Ascending aorta (tissue), 2 donors: Measurements from ENCODE around the gene ARHGAP18. TPM values are rescaled to one million over a fixed set of nuclear protein-coding genes. Genes with fewer than 3 reads are reported as not detected.

ENCODE experiments used
- DNase-seq, 2 donors: peaks; one replicate each; pipeline ENCODE4 v3.0.0-alpha.2; 2019; ENCODE audit warnings: low spot score in 2 of 2
- H3K27ac ChIP-seq, 2 donors: fragments of 200-600 bp; sonication (generic); one replicate each; pipeline ENCODE4 v1.5.1; 2016 to 2017; ENCODE audit warnings: mild to moderate bottlenecking in 1 of 2
- H3K27me3 ChIP-seq: fragments of 200-600 bp; sonication (generic); one replicate; pipeline ENCODE4 v1.5.1; 2017
- H3K36me3 ChIP-seq, 2 donors: fragments of 200-600 bp; sonication (generic); one replicate each; pipeline ENCODE4 v1.5.1; 2016
- H3K4me1 ChIP-seq, 2 donors: fragments of 200-600 bp; sonication (generic); one replicate each; pipeline ENCODE4 v1.5.1; 2016 to 2017; ENCODE audit warnings: mild to moderate bottlenecking in 1 of 2
- H3K4me3 ChIP-seq, 2 donors: fragments of 200-600 bp; sonication (generic); one replicate each; pipeline ENCODE4 v1.5.1; 2016 to 2017; ENCODE audit warnings: mild to moderate bottlenecking in 1 of 2
- H3K9me3 ChIP-seq, 2 donors: fragments of 200-600 bp; sonication (generic); one replicate each; pipeline ENCODE4 v1.5.1; 2016
- CTCF ChIP-seq, 3 experiments: fragments of 200-600 bp in 2 of 3; fragments of 450-650 bp in 1 of 3; sonication (generic) in 2 of 3; IDR thresholded peaks; one replicate each; pipeline ENCODE4 v1.5.1; 2016 to 2019; ENCODE audit warnings: antibody characterized with exemption in 3 of 3, mild to moderate bottlenecking in 1 of 3, moderate library complexity in 1 of 3
- intact Hi-C: fragments of 100-400 bp; cut with DNase I; formaldehyde crosslinking; loops from one replicate; pipeline ENCODE4 v1.15.1; 2023
- total RNA-seq: library from RNA; depleted of rRNA; stranded (reverse); fragments of >200 nt; gene quantifications from one replicate; pipeline ENCODE4 v1.1.0, GENCODE V29; 2016

The ARHGAP18 gene
- total RNA-seq, 1 donor from 2014 or later = 10.7 TPM

- intact Hi-C loops = loop anchor here (5.0 kb wide), 1 partner anchor 63 kb away; no protein-coding TSS in a partner anchor
- TF ChIP-seq CTCF (IDR thresholded peaks at IDR 0.05) = no peak
- H3K9me3 ChIP-seq = no peaks in the 10 kb centered on the region
- DNase-seq = no peak
- H3K4me3 ChIP-seq = no peak overlapping the region
- H3K27me3 ChIP-seq = no peaks in the 10 kb centered on the region
- peaks cover 0 to 9% of the 10 kb centered on the region in 2 donors for H3K4me1 ChIP-seq
- H3K27ac ChIP-seq = no peak overlapping the region
- H3K36me3 ChIP-seq = no peaks in the 10 kb centered on the region
These were observed 34.9 kb upstream of the ARHGAP18 start for GRCh38 chr6:129744880-129745237.

- no peak overlapping the region for H3K27ac ChIP-seq
These were observed 34.4 kb upstream of the ARHGAP18 start for GRCh38 chr6:129744201-129744879.

GRCh38 chr6:129740013-129740412 is 30.0 kb upstream of the ARHGAP18 start:
- no peak for DNase-seq
- intact Hi-C loops = no loop called here
- no peak for TF ChIP-seq CTCF (IDR thresholded peaks at IDR 0.05)

More at GRCh38 chr6:129744201-129744879, 34.4 kb upstream of the ARHGAP18 start:
- intact Hi-C loops = no loop called here
- TF ChIP-seq CTCF (IDR thresholded peaks at IDR 0.05) = no peak
- no peaks in the 10 kb centered on the region for H3K9me3 ChIP-seq
- H3K4me1 ChIP-seq = peaks cover 0 to 8% of the 10 kb centered on the region in 2 donors
- H3K36me3 ChIP-seq = no peaks in the 10 kb centered on the region
- no peaks in the 10 kb centered on the region for H3K27me3 ChIP-seq
- H3K4me3 ChIP-seq = no peak overlapping the region
- no peak for DNase-seq

GRCh38 chr6:129736105-129736504 is 26.1 kb upstream of the ARHGAP18 start:
- no peaks in the 10 kb centered on the region for H3K4me1 ChIP-seq
- no peak for DNase-seq
- no peak overlapping the region for H3K27ac ChIP-seq
- intact Hi-C loops = no loop called here
- no peaks in the 10 kb centered on the region for H3K27me3 ChIP-seq
- no peak overlapping the region for H3K4me3 ChIP-seq
- no peaks in the 10 kb centered on the region for H3K9me3 ChIP-seq
- no peak for TF ChIP-seq CTCF (IDR thresholded peaks at IDR 0.05)
- no peaks in the 10 kb centered on the region for H3K36me3 ChIP-seq

More at GRCh38 chr6:129740013-129740412, 30.0 kb upstream of the ARHGAP18 start:
- Histone ChIP-seq H3K4me1 (no peaks in the 10 kb centered on the region), H3K27me3 (no peaks in the 10 kb centered on the region), H3K36me3 (no peaks in the 10 kb centered on the region), H3K9me3 (no peaks in the 10 kb centered on the region), H3K4me3 (no peak overlapping the region), H3K27ac (no peak overlapping the region)

- Histone ChIP-seq H3K4me3 (no peak overlapping the region), H3K4me1 (no peaks in the 10 kb centered on the region), H3K36me3 (no peaks in the 10 kb centered on the region), H3K27ac (no peak overlapping the region), H3K9me3 (no peaks in the 10 kb centered on the region), H3K27me3 (no peaks in the 10 kb centered on the region)
- TF ChIP-seq CTCF (IDR thresholded peaks at IDR 0.05) = no peak
- intact Hi-C loops = no loop called here
- no peak for DNase-seq
These were observed 23.3 kb upstream of the ARHGAP18 start for GRCh38 chr6:129733290-129733689.
